ENCODE results near the gene SMG1. TPM values are rescaled to one million over a fixed set of nuclear protein-coding genes. Genes with fewer than 3 reads are reported as not detected.

SMG1 gene
- total and polyA plus RNA-seq, 2 of the 13 experiments (the other 11 are each of a cell fraction or from before 2014, with no cell fraction given) = 48.7 to 53.7 TPM

GRCh38 chr16:18969050-18969854 is 43.0 kb upstream of the SMG1 start (continued):
- TF ChIP-seq NPAS2 (CRISPR knock-in tag; IDR thresholded peaks at IDR 0.05; ENCODE audit: borderline replicate concordance) (no peak), CBFB (CRISPR knock-in tag; IDR thresholded peaks at IDR 0.05) (0 out of 2 replicates have a peak, but pooled peaks have one; percentile 54), ARID5B (CRISPR knock-in tag; IDR thresholded peaks at IDR 0.05) (peak; percentile 70), SOX13 (IDR thresholded peaks at IDR 0.05) (no peak), SOX13 (CRISPR knock-in tag; conservative IDR thresholded peaks at IDR 0.05 in 1 of 2, IDR thresholded peaks at IDR 0.05 in 1 of 2) (peak in 1 of 2 experiments; percentile 31; a peak in 1 of 4 replicates), ZNF574 (CRISPR knock-in tag; IDR thresholded peaks at IDR 0.05) (peak; percentile 50; the same call in 1 of the 2 replicates), KAT8 (CRISPR knock-in tag; IDR thresholded peaks at IDR 0.05) (0 out of 2 replicates have a peak, but pooled peaks have one; percentile 29), SIX4 (CRISPR knock-in tag; IDR thresholded peaks at IDR 0.05) (0 out of 2 replicates have a peak, but pooled peaks have one; percentile 21), PRDM10 (CRISPR knock-in tag; IDR thresholded peaks at IDR 0.05; ENCODE audit: low read depth) (no peak), KDM4B (CRISPR knock-in tag; IDR thresholded peaks at IDR 0.05) (peak; percentile 89; the same call in 1 of the 2 replicates), KLF12 (CRISPR knock-in tag; IDR thresholded peaks at IDR 0.05; ENCODE audit: borderline replicate concordance) (0 out of 2 replicates have a peak, but pooled peaks have one; percentile 30), ZNF580 (CRISPR knock-in tag; IDR thresholded peaks at IDR 0.05; ENCODE audit: borderline replicate concordance, low read depth) (0 out of 2 replicates have a peak, but pooled peaks have one; percentile 72), AKAP8 (CRISPR knock-in tag; IDR thresholded peaks at IDR 0.05) (no peak), ZBTB10 (CRISPR knock-in tag; IDR thresholded peaks at IDR 0.05; ENCODE audit: borderline replicate concordance) (no peak)
